GM23338 (cell line): Measurements from ENCODE around the gene PPP6R1.

Experiments used
- CREB1 ChIP-seq: fragments of 250-450 bp; sonication (Bioruptor Pico); IDR thresholded peaks from 2 replicates; pipeline ENCODE4 v1.5.0; 2020; ENCODE audit warnings: low read depth, mild to moderate bottlenecking, moderate library complexity
- EZH2 ChIP-seq: fragments of 200-600 bp; sonication (generic); IDR thresholded peaks from one replicate; pipeline ENCODE4 v1.8.0; 2017; ENCODE audit warnings: antibody characterized with exemption, mild to moderate bottlenecking, low read depth; ENCODE audit not compliant: unreplicated experiment
- EZH2phosphoT487 ChIP-seq: fragments of 200-600 bp; sonication (generic); IDR thresholded peaks from one replicate; pipeline ENCODE4 v1.8.1; 2018; ENCODE audit warnings: antibody characterized with exemption; ENCODE audit not compliant: unreplicated experiment
- JUNB ChIP-seq: IDR thresholded peaks from one replicate; pipeline ENCODE4 v1.6.1; 2016; ENCODE audit warnings: antibody characterized with exemption; ENCODE audit not compliant: unreplicated experiment
- NANOG ChIP-seq: IDR thresholded peaks from 2 replicates; pipeline ENCODE4 v1.6.1; 2016; ENCODE audit warnings: antibody characterized with exemption, borderline replicate concordance
- POLR2AphosphoS5 ChIP-seq: IDR thresholded peaks from 2 replicates; pipeline ENCODE4 v1.6.1; 2016; ENCODE audit warnings: antibody characterized with exemption, low read depth
- STAT1 ChIP-seq: IDR thresholded peaks from one replicate; pipeline ENCODE4 v1.6.1; 2016; ENCODE audit warnings: antibody characterized with exemption; ENCODE audit not compliant: unreplicated experiment
- ZNF114 ChIP-seq: fragments of 250-450 bp; sonication (Bioruptor Pico); IDR thresholded peaks from 2 replicates; pipeline ENCODE4 v1.5.0; 2020; ENCODE audit warnings: mild to moderate bottlenecking, moderate library complexity
- TF ChIP-seq, protein P1 (sequence below), 2 experiments: fragments of 200-600 bp in 1 of 2; sonication (generic) in 1 of 2; conservative IDR thresholded peaks; 2 replicates each; pipeline versions ENCODE4 v1.5.1 to v1.6.1; 2016 to 2017; ENCODE audit warnings: antibody characterized with exemption in 2 of 2, low read depth in 2 of 2, mild to moderate bottlenecking in 2 of 2, moderate library complexity in 1 of 2
- TF ChIP-seq, protein P2 (sequence below): IDR thresholded peaks from one replicate; pipeline ENCODE4 v1.6.1; 2018; ENCODE audit warnings: antibody characterized with exemption; ENCODE audit not compliant: unreplicated experiment
- TF ChIP-seq, protein P3 (sequence below): IDR thresholded peaks from 2 replicates; pipeline ENCODE4 v1.6.1; 2016; ENCODE audit warnings: antibody characterized with exemption
- TF ChIP-seq, protein P4 (sequence below): fragments of 250-450 bp; sonication (Bioruptor Pico); IDR thresholded peaks from 2 replicates; pipeline ENCODE4 v1.5.0; 2020; ENCODE audit warnings: mild to moderate bottlenecking, moderate library complexity

DNA sequence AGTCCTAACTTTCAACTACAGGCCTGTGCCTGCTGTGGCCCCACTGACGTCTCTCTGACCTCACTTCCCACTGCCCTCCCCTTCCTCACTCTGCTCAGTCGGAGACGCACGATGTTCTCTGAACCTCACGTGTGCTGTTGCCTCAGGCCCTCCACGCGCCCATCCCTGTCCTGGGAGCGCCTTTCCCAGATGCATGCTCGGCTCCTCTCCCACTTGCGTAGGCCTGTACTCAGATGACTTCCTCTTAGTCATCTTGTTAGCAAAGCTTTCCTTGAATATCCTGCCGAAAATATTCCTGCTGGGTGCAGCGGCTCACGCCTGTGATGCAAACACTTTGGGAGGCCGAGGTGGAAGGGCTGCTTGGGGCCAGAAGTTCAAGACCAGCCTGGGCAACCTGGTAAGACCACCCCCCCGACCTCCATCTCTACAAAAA lies 69.4 kb downstream of the PPP6R1 start:
- TF ChIP-seq, protein P1, sequence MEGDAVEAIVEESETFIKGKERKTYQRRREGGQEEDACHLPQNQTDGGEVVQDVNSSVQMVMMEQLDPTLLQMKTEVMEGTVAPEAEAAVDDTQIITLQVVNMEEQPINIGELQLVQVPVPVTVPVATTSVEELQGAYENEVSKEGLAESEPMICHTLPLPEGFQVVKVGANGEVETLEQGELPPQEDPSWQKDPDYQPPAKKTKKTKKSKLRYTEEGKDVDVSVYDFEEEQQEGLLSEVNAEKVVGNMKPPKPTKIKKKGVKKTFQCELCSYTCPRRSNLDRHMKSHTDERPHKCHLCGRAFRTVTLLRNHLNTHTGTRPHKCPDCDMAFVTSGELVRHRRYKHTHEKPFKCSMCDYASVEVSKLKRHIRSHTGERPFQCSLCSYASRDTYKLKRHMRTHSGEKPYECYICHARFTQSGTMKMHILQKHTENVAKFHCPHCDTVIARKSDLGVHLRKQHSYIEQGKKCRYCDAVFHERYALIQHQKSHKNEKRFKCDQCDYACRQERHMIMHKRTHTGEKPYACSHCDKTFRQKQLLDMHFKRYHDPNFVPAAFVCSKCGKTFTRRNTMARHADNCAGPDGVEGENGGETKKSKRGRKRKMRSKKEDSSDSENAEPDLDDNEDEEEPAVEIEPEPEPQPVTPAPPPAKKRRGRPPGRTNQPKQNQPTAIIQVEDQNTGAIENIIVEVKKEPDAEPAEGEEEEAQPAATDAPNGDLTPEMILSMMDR (conservative IDR thresholded peaks at IDR 0.05; ENCODE audit: low read depth in 2 of 2): no peak
- TF ChIP-seq EZH2phosphoT487: no peak
- TF ChIP-seq, protein P2, sequence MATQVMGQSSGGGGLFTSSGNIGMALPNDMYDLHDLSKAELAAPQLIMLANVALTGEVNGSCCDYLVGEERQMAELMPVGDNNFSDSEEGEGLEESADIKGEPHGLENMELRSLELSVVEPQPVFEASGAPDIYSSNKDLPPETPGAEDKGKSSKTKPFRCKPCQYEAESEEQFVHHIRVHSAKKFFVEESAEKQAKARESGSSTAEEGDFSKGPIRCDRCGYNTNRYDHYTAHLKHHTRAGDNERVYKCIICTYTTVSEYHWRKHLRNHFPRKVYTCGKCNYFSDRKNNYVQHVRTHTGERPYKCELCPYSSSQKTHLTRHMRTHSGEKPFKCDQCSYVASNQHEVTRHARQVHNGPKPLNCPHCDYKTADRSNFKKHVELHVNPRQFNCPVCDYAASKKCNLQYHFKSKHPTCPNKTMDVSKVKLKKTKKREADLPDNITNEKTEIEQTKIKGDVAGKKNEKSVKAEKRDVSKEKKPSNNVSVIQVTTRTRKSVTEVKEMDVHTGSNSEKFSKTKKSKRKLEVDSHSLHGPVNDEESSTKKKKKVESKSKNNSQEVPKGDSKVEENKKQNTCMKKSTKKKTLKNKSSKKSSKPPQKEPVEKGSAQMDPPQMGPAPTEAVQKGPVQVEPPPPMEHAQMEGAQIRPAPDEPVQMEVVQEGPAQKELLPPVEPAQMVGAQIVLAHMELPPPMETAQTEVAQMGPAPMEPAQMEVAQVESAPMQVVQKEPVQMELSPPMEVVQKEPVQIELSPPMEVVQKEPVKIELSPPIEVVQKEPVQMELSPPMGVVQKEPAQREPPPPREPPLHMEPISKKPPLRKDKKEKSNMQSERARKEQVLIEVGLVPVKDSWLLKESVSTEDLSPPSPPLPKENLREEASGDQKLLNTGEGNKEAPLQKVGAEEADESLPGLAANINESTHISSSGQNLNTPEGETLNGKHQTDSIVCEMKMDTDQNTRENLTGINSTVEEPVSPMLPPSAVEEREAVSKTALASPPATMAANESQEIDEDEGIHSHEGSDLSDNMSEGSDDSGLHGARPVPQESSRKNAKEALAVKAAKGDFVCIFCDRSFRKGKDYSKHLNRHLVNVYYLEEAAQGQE: no peak
- no peak for TF ChIP-seq POLR2AphosphoS5
- TF ChIP-seq JUNB: no peak
- no peak for TF ChIP-seq EZH2
- no peak for TF ChIP-seq CREB1 (CRISPR knock-in tag)
- TF ChIP-seq STAT1: no peak
- TF ChIP-seq, protein P3, sequence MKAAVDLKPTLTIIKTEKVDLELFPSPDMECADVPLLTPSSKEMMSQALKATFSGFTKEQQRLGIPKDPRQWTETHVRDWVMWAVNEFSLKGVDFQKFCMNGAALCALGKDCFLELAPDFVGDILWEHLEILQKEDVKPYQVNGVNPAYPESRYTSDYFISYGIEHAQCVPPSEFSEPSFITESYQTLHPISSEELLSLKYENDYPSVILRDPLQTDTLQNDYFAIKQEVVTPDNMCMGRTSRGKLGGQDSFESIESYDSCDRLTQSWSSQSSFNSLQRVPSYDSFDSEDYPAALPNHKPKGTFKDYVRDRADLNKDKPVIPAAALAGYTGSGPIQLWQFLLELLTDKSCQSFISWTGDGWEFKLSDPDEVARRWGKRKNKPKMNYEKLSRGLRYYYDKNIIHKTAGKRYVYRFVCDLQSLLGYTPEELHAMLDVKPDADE: no peak
- no peak for TF ChIP-seq NANOG
- no peak for TF ChIP-seq ZNF114 (CRISPR knock-in tag)
- TF ChIP-seq, protein P4, sequence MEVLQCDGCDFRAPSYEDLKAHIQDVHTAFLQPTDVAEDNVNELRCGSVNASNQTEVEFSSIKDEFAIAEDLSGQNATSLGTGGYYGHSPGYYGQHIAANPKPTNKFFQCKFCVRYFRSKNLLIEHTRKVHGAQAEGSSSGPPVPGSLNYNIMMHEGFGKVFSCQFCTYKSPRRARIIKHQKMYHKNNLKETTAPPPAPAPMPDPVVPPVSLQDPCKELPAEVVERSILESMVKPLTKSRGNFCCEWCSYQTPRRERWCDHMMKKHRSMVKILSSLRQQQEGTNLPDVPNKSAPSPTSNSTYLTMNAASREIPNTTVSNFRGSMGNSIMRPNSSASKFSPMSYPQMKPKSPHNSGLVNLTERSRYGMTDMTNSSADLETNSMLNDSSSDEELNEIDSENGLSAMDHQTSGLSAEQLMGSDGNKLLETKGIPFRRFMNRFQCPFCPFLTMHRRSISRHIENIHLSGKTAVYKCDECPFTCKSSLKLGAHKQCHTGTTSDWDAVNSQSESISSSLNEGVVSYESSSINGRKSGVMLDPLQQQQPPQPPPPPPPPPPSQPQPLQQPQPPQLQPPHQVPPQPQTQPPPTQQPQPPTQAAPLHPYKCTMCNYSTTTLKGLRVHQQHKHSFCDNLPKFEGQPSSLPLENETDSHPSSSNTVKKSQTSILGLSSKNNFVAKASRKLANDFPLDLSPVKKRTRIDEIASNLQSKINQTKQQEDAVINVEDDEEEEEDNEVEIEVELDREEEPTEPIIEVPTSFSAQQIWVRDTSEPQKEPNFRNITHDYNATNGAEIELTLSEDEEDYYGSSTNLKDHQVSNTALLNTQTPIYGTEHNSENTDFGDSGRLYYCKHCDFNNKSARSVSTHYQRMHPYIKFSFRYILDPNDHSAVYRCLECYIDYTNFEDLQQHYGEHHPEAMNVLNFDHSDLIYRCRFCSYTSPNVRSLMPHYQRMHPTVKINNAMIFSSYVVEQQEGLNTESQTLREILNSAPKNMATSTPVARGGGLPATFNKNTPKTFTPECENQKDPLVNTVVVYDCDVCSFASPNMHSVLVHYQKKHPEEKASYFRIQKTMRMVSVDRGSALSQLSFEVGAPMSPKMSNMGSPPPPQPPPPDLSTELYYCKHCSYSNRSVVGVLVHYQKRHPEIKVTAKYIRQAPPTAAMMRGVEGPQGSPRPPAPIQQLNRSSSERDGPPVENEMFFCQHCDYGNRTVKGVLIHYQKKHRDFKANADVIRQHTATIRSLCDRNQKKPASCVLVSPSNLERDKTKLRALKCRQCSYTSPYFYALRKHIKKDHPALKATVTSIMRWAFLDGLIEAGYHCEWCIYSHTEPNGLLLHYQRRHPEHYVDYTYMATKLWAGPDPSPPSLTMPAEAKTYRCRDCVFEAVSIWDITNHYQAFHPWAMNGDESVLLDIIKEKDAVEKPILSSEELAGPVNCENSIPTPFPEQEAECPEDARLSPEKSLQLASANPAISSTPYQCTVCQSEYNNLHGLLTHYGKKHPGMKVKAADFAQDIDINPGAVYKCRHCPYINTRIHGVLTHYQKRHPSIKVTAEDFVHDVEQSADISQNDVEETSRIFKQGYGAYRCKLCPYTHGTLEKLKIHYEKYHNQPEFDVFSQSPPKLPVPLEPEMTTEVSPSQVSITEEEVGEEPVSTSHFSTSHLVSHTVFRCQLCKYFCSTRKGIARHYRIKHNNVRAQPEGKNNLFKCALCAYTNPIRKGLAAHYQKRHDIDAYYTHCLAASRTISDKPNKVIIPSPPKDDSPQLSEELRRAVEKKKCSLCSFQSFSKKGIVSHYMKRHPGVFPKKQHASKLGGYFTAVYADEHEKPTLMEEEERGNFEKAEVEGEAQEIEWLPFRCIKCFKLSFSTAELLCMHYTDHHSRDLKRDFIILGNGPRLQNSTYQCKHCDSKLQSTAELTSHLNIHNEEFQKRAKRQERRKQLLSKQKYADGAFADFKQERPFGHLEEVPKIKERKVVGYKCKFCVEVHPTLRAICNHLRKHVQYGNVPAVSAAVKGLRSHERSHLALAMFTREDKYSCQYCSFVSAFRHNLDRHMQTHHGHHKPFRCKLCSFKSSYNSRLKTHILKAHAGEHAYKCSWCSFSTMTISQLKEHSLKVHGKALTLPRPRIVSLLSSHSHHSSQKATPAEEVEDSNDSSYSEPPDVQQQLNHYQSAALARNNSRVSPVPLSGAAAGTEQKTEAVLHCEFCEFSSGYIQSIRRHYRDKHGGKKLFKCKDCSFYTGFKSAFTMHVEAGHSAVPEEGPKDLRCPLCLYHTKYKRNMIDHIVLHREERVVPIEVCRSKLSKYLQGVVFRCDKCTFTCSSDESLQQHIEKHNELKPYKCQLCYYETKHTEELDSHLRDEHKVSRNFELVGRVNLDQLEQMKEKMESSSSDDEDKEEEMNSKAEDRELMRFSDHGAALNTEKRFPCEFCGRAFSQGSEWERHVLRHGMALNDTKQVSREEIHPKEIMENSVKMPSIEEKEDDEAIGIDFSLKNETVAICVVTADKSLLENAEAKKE (CRISPR knock-in tag): no peak
